Femur (tissue), 1 donor: ENCODE results near the gene TMIE.
A peak's percentile ranks its signal among the peaks of the same experiment; 100 is the strongest.

Experiments used
- DNase-seq: peaks from one replicate; pipeline ENCODE4 v3.0.0-alpha.2; 2017

TMIE gene, protein sequence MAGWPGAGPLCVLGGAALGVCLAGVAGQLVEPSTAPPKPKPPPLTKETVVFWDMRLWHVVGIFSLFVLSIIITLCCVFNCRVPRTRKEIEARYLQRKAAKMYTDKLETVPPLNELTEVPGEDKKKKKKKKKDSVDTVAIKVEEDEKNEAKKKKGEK

DNA sequence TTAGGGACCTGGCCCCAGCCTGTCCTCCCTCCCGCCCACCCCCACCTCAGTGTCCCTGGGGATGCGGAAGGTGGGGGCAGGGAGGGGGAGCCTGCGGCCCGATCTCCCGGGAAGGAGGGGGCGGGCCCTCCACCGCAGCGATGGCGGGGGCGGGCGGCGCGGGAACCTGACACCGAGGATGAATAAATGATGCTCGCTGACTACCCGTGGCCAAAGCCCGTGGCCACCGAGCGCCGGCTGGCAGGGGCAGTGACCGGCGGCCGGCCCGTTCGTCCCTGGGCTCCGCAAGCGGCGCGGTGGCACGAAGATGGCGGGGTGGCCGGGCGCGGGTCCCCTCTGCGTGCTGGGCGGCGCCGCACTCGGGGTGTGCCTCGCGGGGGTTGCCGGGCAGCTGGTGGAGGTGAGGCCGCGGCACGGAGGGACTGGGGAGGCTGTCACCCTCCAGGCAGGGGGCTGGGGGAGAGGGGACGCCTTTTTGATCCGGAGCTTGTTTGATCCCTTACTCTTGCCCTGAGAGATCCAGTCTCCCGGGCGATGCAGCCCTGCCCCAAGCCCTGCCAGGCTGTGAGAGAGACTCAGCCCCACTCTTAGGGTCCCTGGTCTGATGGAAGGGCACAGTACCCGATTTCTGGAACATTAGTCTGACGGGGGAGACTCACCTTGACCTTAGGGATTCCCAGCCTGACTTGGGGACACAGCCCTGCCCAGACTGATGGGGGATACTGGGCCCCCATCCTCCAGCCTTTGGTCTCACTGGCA lies at the start of gene TMIE:
TMIE (plus strand) TSS at position 212 of the 759 bp plus-strand sequence; CDS start at position 308, 96 bp downstream.
- no peak for DNase-seq

DNA sequence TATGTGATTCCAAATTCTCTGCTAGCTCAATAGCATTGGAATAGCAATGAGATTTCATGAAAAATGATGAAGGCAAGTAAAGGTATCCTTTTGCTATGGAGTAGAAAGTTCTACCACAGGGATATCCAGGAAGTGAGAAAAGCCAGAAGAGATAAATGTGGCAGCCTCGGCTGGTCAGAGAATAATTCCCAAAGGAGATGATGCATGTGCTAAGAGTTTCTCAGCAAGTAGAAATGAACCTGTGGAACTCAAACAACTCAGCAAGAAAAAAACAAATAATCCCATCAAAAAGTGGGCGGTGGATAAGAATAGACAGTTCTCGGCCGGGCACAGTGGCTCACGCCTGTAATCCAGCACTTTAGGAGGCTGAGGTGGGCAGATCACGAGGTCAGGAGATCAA lies 45.9 kb upstream of the TMIE start:
- no peak for DNase-seq

DNA sequence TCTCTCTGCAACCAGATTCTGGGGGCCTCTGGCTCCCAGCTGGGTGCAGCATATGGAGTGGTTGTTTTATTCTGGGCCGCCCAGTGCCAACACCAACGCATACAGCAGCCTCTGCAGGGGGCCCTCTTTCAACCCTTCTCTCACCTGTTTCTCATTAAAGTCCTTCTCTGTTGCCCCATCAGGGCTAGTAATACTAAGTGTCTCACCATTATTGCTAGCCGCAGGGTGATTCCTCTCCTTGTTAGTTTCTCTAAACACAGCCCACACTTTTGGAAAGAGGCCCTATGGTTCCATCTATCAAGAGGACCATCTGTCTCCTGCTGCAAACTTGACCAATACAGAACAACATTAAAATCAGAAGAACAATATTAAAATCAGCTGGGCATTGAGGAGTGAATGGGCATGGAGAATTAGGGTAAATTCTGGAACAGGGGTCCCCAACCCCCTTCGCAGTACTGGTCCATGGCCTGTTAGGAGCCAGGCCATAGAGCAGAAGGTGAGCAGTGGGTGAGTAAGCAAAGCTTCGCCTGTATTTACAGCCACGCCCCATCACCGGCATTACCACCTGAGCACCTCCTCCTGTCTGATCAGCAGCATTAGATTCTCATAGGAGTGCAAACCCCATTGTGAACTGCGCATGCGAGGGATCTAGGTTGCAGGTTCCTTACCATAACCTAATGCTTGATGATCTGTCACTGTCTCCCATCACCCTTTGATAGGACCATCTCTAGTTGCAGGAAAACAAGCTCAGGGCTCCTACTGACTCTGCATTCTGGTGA lies 44.2 kb upstream of the TMIE start:
- no peak for DNase-seq

DNA sequence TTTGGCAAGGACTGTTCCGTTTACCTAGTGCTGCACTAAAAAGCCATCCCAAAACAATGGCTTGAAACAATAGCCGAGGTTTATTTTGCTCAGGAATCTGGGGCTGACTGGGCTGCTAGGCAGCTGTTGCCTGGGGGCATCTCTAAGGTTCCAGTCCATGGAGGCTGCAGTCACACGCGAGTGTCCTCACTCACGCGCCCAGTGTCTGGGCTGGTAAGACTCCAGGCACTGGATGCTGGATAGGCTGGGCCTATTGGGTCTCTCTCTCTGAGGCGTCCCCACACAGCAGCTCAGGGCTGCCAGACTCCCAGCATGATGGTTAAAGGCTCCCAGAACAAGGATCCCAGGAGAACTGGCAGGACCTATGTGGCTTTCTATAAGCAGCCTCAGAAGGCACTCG lies 41.9 kb upstream of the TMIE start:
- no peak for DNase-seq

DNA sequence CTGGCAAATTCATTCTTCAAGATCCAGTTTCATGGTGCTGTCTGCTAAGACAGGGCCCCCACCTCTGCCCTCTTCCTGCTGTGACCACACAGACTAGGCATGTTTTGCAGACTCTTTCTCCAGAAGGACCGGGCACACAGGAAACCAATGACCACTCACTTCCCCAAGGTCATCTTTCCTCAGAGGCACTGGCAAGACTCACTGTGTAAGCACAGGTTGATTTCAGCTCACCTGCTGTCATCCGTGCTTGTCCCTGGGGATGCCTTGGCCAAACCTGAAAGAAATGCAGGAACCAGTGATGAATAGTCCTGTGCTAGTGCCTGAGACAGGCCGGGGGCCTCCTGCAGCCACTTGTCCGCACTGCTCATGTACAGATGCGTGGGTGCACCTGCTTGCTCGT lies 41.2 kb upstream of the TMIE start:
- DNase-seq = no peak

DNA sequence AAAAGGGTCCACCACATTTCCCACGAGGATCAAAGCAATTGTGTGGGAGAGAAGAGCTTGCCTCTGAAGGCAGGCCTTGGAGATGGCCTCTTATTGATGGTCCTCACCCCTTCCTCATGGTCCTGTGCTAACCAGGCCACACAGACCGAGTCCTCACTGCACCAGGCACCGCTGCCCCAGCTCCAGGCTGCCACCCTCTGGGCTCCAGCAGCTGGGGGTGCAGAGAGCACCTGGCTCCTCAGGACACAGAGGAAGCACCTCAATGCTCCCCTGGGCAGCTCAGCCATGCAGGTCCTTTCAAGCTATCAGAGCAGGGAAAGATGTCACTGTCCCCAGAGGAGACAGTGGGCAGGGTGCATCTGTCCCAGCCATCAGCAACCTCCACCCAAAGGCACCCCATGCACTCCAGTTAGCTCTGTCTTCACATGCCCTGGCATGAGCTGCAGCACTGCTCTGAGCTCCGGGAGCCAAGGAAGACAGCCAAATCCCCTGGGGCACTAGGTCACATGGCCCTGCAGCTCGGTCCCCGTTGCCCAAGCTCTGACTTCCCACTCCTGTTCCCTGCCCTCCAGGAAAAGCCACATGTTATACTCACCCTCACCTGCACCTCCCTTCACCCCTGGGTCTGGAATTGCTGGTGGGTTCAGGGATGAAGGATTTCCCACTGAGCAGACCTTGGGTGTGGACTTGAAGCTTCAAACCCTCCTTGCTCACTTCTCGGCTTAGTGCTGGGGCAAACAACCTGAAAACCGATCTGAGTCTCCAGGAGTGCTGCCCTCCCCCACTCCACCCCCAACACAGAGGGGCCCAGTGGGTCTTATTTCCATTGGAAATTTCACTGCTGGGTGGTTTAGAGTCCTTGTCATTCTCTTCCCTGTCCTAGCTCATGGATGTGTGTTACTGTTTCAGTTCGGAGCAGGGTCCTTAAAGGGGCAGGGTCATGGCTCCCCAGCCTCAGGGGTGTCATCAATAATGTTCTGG lies 40.4 kb upstream of the TMIE start:
- DNase-seq = no peak

DNA sequence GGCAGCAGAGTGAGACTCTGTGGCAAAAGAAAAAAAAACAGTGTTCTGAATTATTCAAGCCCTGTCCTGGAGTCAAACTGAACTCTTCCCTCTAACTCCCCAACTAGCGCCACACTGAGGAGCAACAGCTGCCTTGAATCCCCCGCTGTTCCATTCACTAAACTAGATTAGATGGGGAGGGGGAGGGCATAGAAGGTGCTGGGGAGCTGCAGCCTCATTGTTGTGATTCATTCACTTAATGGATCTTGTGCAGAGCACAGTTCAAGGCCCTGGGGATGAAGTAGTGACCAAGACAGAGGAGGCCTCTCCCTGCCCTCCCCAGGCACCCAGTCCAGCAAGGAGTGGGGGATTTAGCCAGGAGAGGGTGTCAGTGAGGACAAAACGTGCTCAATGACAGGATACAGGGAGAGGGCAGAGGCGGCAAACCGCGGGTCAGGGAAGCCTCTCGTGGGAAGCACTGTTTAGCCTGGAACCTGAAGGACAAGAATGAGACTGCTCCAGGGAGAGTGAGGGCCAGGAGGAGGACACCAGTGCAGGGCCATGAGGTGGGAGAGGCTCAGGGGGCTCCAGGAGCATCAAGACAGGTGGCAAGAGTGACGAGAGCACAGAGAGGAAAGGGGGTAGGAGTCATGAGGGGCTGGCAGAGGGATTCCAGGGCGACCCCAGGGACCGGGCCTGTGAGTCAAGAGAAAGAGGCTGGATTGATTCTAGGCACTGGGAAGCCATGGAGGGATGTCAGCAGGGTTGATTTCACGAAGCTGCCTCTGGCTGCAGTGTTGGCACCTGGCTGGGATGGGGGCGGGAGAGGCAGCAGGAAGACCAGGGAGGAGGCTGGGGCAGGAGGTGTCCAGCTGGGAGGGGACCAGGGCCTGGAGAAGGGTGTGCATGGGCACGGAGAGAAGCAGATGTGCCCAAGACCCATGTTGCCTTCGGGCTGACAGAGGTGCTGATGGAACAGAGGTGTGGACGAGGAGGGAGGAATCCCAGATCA lies 39.1 kb upstream of the TMIE start:
- no peak for DNase-seq

DNA sequence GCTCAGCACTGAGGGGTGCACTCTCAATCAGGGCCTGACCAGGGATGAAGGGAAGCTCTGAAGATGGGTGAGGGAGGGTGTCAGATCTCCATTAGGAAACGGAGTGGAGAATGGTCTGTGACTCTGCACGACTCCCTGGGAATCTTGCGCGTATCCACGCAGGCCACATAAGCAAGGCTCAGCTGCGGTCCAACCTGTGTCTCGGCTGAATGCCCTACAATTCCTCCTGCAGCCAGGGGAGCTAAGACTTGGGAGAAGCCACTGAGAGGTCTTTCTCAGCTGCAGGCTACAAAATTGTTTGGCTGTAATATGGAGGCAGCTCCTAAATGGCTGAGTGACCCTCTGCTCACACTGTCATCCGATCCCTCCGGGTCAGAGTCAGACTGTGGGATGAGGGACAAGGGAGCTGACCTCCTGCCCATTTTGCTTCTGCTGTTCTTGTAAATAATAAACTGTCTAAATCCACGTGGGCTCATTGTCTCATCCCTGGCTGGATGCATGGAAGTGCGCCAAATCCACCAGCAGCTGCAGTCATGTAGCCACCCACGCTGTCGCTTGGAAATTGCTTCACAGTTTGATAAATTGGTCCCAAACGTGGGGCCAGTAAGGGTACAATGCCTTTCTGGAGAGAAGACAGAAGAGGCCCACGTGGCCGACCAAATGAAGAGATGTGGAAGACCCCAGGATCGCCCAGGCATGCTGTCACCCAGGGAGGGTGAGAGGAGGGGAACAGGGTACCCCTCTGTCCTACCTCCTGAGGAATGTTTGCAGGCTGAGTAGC lies 38.2 kb upstream of the TMIE start:
- peak; percentile 81 for DNase-seq

DNA sequence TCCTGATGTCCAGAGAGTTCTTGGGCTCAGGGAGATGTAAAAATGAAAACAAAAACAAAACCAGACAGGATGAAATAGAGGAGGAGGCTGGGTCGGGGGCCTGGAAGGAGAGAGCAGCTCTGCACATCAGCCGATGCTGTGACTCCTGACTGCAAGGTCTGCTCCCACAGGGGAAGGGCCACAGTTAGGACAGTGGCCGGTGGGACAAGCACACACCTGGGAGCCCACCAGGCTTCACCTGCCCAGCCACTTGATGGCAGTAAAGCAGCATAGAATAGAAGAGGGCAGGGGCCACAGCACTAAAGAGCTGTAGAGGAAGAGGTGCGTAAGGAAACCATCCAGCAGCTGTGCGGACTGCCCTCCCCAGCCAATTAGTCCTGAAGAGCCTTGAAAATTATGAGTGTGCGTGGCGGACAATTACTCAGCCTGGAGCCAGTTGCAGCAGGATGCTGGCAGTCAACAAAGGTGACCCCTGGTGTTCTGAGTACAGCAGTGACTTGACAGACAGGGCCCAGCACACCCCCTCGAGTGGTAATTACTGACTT lies 37.5 kb upstream of the TMIE start:
- DNase-seq = peak; percentile 38

DNA sequence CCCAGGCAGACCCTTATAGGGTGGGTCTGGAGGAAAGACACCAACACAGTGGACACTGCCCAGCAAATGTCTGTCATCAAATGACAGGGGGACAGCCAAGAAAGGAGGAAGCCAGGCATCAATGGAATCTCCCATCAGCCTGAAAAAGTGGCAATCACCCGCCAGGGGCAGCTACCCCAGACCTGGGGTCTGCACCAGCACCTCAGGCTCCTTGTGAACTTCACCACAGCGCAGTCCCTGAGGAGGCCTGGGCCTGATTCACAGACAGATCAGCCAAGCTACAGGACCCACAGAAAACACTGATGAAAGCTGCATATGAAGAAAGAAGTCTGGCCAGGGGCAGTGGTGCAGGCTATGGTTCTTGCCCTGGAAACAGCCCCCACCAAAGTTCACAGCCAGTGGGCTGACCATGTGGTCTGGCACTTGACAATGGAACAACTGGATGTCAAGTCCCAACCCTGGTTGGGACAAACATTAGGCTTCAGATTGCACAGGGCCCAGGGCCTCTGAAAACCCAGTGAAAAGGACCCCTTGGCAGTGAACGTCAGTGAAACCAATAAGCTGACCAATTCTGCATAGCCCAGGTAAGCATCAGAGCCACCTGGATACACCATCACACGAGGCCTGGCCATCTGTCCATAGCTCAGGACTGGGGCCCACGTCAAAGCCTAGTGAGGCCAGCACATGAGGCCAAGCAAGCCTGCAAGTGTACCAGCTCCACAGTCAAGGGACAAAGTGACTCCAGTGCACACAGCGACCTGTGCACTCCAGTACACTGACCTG lies 36.8 kb upstream of the TMIE start:
- DNase-seq = peak; percentile 12

DNA sequence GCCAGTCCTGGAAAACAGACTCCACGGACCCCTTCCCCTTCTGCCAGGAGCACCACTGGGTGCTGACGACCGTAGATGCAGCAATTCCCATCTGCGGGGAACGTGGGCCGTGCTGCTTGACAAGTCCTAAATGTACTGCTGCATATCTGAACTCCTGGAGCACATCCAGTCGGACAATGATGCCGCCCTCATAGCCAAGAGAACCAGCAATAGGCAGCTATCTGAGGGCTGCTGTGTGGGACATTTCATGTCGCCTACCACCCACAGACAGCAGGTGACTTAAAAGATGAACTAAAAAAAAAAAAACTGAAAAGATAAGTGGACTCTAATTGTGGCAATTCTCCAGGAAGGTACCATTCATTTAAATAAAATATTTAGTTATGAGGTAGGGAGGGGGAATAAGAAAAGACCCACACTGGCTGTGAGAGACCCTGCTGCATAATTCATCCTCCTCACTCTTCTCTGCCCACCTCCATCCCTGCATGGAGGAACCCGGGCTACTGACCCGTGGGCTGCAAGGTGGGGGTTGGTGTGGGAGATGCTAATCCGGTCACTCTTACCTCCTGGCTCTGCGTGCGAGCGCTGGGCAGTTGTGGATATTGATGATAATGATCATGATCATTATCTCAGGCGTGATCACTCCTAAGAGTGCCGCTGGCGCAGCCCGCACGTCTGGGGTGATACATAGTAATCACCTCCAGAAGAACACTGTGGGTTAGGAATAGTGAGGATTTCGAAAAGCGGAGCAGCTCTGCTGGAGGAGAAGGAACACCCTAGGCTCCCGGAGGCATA lies 36.0 kb upstream of the TMIE start:
- no peak for DNase-seq

DNA sequence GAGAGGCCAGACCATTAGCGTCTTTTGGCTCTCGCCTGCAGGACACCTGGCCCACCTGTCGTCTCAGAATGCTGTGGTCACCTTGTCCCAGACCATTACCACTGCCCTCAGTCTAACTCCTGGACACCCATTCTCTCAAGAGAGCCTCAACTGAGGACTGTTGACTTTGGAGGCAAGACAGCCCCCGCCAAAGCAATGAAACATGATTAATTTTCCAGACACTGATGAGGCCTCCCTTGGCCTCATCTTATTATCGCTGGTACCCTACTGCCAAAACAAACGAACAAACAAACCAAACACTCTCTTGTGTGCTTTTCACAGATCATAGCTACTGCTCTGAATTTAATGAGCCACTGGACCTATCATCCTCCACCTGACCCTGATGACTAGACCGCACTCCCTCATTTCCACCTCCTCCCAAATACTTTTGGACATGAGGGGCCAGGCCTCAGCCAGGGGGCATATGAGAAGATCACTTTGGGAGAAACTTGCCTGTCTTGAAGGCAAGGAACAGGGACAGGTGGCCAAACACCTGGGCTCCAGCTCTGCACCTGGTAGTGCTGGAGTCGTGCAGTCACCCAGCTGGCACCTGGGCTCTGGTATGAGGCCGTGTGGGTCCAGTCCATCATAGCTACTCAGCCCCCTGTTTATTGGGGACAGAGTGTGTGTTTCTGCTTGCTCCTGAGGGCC lies 35.3 kb upstream of the TMIE start:
- no peak for DNase-seq

DNA sequence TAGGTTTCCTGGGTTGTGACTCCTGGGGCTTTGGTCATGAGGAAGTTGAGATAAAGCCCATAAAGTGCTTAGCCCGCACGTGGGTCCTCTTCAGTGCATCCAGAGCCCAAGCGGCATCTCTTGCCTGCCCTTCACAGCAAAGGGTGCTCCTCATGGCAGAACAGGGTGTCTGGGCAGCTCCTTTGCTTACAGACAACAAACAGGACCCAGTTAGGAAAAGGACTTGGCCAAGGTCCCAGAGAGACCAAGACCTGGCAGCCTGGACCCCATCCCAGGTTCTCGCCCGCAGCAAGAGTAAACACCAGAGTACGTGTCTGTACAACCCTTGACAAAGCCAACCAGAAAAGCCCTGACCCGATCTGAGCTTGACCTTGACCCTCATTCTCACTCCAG lies 34.7 kb upstream of the TMIE start:
- DNase-seq = peak; percentile 17

DNA sequence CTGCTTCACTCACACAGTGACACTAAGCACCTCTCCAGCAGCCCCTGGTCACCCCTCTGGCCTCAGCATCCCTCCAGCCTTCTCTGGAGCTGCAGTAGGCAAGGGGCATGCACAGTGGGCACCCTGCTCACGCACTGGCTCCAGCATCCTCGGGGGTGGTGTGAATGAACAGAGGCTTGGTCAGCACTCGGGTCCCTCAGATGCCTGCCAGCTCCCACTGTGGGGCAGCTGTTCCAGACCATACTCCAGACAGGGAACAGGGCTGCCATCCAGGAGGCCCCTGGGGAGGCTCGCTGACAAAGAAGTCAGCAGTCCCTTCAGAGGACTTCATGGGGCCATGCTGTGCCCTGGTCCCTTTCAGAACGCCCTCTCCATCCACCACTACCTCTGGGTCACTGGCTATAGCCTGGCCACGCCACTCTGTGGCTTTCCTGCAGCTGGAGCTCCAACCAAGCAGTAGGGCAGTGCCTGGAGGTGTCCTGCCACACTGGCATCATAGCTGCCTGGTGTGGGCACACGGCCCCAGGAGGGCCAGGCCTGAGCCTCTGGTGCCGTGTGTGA lies 34.1 kb upstream of the TMIE start:
- DNase-seq = peak; percentile 19

DNA sequence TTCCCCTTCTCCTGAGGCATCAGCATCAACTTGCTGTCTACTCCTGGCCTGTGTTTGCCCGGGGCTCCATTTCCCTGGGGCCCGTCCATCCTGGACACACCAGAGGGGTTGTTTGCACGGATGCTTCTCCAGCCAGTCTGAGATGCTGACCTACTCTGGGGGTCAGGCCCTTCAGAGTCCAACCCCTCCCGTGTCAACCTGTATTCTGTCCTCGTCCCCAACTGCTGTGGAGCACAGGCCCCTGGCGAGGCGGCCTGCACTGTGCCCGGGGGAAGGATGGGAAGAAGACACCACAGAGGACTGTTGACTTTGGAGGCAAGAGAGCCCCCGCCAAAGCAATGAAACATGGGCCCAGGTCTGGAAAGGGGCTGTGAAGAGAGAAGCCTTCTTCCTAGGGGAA lies 33.5 kb upstream of the TMIE start:
- no peak for DNase-seq

DNA sequence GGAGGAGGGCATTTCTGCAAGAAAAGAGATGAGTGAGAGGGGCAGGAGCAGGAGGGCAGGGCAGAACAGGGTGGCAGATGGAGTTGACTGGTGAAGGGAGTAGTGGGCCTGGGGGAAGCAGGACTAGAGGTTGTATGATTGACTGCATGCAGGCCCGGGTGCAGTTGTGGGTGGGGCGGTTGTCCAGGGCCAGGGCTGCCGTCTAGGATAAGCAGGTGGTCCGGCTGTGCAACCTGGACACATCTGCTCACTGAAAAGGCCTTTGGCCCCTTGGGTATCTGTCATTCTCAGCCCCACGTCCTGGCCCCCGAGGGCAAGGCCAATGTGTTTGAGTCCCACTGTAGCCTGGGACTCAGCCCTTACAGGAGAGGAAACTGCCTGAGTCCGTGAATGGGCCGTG lies 33.1 kb upstream of the TMIE start:
- DNase-seq = no peak

DNA sequence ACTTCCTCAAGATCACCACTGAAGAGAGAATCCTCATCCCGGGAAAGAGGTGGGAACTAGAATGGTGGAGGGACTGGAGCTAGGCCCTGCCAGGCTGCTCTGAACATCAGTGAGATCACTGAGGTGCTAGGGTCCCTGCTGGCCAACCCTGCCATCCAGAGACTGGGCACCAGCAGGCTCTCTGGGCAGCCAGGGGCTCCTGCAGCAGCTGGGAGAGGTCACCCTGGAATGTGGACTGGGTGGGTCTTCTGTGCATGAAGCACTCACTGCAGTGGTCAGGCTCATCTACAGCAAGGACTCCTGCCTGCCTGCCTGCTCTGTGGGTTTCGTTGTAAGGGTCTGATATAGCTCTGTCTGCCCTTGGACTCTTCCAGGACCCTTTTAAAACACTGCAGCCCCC lies 32.6 kb upstream of the TMIE start:
- no peak for DNase-seq
